GM10266 (cell line): ENCODE results near the gene PLCB1.

ENCODE experiments used
- DNase-seq: peaks from one replicate; pipeline ENCODE4 v3.0.0; 2012; ENCODE audit errors: extremely low spot score
- TF ChIP-seq, protein P1 (sequence below): IDR thresholded peaks from 2 replicates; pipeline ENCODE4 v1.5.1; 2012; ENCODE audit warnings: mild to moderate bottlenecking, low read depth; ENCODE audit not compliant: control insufficient read depth, insufficient read depth; ENCODE audit errors: missing control alignments

PLCB1 gene

DNA sequence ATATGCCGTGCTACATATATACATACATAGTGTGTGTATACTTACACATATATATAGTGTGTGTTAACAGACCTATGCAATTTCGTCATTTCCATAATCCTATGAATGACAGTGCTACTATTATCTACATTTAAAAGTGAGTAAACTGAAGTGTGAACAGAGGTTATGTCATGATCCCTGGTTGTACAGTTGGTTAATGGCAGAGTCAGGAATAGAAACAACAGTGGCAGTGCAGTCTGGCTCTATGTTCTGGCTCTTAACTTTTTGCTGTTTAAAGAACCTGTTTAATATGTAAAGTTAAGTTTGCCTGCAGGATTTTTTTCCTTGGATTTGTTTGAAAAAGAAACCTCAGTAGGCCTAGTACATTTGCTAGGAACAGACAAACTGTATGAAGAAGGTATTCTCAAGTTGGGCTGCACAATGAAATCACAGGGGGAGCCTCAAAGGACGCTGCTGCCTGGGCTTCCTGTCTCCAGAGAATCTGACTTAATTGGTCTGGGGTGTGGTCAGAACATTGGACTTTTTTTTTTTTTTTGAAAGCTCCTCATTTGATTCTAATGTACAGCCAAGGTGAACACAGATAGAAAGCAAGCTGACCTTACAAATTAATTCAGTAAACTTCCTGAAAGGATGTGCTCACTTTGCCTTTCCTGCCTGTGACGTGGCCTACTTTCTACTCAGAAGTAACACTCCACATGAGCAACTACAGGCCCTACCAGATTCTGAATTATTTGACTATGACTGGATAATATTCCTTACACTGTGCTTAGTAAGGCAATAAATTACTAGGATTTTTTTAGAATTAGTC, 29.4 kb downstream of the PLCB1 start:
- TF ChIP-seq, protein P1, sequence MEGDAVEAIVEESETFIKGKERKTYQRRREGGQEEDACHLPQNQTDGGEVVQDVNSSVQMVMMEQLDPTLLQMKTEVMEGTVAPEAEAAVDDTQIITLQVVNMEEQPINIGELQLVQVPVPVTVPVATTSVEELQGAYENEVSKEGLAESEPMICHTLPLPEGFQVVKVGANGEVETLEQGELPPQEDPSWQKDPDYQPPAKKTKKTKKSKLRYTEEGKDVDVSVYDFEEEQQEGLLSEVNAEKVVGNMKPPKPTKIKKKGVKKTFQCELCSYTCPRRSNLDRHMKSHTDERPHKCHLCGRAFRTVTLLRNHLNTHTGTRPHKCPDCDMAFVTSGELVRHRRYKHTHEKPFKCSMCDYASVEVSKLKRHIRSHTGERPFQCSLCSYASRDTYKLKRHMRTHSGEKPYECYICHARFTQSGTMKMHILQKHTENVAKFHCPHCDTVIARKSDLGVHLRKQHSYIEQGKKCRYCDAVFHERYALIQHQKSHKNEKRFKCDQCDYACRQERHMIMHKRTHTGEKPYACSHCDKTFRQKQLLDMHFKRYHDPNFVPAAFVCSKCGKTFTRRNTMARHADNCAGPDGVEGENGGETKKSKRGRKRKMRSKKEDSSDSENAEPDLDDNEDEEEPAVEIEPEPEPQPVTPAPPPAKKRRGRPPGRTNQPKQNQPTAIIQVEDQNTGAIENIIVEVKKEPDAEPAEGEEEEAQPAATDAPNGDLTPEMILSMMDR = no peak

DNA sequence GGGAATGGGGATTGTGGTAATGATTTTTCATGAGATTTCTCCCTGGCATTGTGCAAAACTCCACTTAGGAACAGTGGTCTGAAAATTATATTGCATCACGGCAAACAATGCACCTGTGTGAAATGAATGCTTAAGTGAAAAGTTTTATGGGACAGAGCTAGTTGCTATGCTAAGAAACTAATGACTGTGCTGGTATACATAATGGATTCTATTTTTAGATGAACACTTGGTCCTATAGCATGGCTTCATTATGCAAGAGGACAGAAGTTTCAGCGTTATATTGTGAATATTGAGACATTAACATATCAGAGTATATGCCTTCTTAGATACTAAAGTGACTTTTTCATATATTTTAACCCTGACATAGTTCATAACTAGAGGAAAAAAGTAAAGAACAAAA, 30.5 kb downstream of the PLCB1 start:
- TF ChIP-seq, protein P1 = no peak
- DNase-seq = no peak

More for the DNA sequence above, 29.4 kb downstream of the PLCB1 start:
- DNase-seq = no peak

DNA sequence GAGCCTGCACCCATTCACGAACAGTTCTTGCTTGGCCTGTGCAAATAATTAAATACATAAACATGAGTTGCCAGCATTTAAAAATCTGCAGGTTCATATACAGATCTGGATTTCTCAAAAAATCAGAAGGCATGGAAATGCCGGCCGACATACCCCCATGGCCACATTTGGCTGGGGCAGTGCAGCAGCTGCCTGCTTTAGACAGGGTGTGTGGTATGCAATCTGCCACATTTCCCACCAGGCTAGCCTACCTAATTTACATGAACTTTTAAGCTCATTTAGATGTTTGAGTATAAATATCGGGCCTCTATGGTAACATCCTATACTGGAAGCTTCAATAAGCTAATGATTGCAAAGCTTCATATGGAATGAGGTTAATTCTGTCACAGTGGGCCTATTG, 31.5 kb downstream of the PLCB1 start:
- TF ChIP-seq, protein P1 = no peak

DNA sequence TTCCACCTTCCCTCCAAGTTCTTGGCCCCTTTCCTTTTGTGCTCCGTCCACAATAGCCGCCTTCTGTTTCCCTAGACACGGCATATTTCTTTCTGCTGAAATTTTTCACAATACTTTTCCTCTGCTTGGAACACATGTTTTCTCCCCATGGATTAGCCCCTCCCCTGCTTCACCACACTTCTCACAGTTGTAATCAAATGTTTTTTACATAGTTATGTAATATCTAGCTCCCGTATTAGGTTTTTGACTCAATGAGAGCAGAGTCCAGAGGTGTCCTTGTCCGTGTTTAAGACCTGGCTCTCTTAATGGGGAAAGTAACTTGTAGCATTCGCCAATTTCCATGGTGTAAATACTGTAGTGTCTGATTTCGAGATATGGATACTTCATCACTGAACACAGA, 34.7 kb downstream of the PLCB1 start:
- TF ChIP-seq, protein P1 = no peak
- DNase-seq = no peak

More for the DNA sequence above, 31.5 kb downstream of the PLCB1 start:
- no peak for DNase-seq

DNA sequence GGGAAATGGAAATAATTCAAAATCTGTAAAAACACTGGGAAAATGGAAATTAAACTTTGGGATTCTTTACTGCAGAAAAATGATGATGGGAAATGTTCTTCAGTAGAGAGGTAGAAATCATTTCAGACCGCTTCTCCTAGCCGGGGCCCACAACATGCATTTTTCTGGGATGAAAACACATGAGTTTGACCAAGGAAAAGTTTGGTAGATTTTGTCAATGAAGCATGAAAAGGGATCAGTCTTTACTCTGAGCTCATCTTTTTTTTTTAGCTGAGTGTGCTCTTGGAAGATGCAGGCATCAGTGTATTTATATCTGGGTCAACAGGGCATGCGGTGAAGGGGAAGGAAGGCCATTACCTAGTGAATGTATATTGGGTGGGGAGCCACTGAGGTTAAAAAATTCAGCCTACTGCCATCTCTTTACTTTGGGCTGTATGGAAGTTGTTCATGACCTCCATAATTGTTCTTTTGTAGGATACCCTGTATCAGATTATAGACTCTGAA, 36.8 kb downstream of the PLCB1 start:
- TF ChIP-seq, protein P1 = no peak
- DNase-seq = no peak

DNA sequence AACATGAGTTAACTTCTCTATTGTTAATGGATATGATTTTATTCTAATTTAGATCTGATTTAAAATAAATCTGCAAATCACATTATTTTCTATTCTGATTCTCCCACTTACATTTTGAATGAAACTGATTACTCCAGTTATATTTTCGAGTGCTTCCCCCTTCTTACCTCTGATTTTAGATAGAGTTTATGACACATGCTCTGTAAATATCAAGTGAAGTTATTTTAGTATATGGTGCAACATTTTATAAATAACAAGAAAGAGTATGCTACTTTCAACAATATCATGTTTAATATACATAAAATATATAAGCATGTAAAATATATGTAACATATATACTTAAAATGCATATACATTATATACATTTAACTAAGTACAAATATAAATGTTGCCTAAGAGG, 38.9 kb downstream of the PLCB1 start:
- TF ChIP-seq, protein P1 = no peak
- no peak for DNase-seq

DNA sequence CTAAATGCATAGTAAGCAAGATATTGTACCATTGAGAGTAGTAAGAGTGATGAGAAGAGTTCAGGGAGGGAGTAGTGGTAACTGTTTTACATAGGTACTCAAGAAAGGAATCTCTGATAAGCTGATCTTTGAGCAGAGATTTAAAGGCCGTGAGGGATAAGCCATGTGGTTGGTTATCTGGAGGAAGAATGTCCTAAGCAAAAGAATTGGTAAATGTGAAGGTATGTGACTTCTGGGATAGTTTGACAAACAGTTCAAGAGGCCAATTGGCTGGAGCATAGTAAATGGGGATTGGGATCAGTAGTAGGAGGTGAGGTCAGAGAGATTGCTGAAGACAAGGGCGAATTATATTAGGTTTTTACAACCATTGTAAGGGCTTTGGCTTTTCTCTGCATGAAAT, 40.1 kb downstream of the PLCB1 start:
- no peak for DNase-seq
- TF ChIP-seq, protein P1 = no peak
